GM21360 (cell line): ENCODE measurements around the gene WDR49.

Experiments used
- ATAC-seq: cut with Tn5 transposase; IDR thresholded peaks from one replicate; pipeline ENCODE4 v1.9.1; 2021; ENCODE audit warnings: mild to moderate bottlenecking, moderate library complexity; ENCODE audit not compliant: unreplicated experiment

WDR49 gene

DNA sequence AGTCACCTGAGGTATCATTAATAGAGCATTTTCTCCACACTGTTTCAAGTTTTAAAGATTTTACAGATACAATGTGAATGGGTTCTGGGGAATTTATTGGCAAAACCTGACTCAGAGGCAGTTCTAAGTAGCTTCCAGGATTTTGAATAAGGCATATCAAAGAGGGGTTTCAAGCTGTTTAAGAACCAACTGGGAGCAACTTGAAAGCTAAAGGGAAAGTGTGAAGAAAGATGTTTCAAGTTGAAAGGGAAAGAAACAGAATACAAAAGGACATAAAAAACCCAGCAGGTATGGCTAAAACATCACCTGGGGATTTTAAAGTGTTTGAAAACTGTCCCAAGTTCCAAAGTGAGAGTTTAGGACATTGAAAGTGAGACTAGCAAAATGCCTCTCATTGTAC is 162.1 kb downstream of the WDR49 start:
- ATAC-seq = no peak

DNA sequence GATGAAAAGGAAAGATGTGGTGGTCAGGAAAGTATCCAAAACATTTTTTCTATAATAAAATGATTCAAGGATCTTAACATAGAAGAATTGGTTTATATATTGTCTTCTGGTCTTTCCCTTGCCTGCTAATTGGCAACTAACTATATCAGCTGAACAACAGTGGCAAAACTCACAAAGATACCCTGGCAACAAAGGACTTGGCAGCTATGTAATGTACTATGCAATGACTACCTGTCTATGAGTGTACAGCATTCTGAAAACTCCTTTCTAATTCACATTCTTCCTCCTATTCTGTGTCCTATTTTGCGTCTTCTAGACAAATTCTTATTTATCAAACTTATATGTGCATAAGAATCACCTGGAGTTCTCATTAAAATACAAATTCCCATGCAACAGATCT is 164.2 kb downstream of the WDR49 start:
- ATAC-seq = no peak

DNA sequence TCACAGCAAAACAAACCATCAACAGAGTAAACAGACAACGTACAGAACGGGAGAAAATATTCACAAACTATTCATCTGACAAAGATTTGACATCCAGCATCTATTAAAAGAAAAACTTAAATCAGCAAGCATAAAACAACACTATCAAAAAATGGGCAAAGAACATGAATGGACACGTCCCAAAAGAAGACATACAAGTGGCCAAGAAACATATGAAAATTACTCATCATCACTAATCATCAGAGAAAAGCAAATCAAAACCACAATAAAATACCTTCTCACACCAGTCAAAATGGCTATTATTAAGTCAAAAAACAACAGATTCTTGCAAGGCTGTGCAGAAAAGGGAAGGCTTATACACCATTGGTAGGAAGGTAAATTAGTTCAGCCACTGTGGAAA is 166.2 kb downstream of the WDR49 start:
- no peak for ATAC-seq

DNA sequence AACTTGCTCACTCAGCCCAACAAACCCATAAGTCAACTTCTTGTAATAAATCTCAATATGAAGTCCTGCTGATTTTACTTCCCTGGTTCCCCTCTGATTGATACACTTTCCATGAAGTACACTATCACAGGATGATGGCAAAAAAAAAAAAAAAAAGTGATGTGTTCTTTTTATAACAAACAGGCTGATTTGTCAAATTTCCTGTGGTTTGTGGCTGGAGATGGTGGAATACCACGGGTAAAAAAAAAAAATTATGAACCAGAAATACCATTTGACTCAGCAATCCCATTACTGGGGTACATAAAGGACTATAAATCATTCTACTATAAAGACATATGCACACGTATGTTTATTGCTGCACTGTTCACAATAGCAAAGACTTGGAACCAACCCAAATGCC is 169.2 kb downstream of the WDR49 start:
- no peak for ATAC-seq

DNA sequence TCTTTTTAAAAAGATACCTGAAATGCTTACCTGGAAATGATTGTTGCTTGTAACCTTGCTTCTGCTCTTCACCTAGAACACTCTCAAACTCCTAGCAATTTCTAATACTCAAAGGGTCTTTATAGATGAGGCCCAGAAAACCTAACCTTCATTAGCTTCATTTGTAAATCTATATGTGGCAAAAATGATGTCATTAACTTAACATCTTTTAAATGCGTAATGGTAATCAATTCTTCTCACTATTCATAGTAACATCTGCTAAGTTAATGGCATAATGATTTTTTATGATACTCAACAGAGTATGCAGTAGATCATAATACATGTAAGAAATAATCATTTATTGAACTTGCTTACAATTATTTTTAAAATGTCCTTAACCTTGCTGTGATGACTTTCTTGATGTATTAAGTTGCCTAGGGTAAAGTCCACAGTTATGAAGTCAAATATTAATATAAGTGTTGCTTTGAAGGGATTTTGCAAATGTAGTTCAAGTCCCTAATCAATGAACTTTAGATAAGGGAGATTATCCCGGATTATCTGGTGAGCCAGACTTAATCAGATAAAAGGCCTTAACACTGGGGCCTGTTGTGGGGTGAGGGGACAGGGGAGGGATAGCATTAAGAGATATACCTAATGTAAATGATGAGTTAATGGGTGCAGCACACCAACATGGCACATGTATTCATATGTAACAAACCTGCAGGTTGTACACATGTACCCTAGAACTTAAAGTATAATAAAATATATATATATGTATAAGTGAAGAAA is 169.8 kb downstream of the WDR49 start:
- ATAC-seq = no peak

DNA sequence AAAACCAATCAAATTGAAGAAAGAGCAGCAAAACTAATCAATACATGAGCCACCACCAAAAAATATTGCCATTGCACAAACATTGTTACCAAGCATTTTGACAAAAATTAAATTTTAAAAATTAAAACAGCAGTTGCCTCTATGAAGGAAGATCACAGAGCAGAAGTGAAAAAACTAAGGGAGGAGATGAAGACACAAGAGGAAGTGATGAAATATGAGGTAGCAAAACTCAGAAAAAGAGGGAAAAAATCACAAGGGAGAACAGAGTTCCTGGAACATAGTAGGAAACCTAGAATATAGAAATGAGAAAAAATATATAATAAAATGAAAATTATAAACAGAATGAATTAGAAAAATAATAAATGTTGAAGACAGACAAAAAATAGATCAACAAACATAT is 172.6 kb downstream of the WDR49 start:
- no peak for ATAC-seq

DNA sequence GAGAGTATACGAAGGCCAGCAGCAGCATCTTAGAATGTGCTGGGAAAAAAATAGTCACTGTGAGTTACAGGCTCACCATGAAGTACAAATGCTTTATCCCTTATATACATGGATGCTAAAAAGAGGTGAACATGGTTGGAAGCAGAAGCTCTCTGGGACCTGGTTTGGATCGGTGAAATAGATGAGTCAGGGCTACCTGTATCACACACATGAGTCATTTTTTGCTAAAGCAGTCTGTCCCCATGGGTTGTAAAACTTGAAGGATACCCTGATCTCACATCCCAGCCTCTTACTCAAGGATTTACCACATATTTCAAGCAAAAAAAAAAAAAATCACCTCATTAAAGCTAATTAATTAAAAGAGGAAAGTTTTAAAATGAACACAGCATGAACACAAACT is 173.0 kb downstream of the WDR49 start:
- no peak for ATAC-seq

DNA sequence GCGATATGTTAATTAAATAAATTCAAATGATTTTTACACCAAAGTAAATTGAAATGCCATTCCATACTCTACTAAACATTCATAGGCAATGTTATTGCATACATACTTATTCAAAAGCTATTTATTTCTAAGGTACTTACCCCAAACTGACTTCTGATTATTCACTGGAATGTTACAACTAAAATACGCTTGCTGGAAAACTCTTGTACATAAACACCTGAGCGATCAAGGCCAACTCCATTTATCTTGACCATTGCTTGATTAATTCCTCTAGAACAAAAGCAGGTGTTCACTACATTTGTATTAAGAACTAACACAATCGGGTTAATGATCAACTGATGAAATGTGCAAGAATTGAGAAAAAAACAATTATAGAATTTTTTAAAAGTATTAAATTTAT is 179.9 kb downstream of the WDR49 start, which contains the start of gene SERPINI2:
Gene SERPINI2 (minus strand): TSS at position 180 of the 400 bp plus-strand sequence. CDS start 2,208 bp downstream, outside the sequence.
- no peak for ATAC-seq

DNA sequence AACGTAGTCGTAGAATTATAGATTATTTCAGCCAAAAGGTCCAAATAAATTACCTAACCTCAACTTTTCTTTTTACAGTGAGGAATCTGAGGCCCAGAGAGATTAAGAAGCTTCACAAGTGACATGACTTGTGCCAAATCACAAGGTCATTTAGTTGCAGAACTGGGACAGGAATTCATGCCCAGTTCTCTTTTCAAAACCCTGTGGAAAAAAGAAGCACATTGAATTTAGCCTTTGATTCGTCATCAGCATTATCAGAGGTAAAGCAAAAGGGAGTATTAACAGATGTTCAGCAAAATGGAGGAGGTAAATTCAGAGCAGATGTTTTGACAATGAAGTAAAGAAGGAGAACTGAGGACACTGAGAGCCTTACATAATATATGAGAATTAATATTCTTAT is 184.4 kb downstream of the WDR49 start:
- no peak for ATAC-seq

DNA sequence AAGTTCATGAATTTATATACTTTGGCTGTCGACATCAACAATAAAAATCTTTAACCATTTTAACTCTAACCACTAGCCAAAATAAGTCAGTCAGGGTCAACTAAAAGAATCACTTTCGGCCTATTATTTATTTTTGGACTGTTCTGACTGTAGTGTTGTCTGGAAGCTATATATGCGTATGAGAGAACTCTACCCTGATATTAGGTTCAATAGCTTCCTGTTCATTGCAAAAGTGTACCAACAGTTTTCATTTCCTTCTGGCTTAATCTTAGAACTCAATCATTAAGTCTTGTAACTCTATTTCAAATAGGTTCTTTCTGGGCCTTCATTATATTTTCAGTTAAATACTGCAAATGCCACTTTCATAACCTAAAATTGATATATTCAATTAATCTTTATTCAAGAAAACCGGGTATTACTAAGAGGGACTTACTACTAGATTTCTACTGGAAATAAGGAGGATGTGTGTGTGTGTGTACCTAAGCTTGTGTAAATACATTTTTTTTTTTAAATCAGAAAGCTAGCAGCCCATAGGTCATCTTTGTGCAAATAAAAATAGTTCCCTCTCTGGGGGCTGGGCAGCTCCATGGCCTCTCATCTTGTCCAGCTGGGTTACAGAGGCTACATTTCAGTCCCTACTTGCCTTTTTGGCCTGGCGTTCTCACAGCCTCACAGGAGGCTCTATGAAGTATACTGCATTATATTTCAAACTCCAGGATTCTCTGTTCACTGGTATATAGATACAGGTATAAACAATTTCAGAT is 185.7 kb downstream of the WDR49 start:
- ATAC-seq = no peak

DNA sequence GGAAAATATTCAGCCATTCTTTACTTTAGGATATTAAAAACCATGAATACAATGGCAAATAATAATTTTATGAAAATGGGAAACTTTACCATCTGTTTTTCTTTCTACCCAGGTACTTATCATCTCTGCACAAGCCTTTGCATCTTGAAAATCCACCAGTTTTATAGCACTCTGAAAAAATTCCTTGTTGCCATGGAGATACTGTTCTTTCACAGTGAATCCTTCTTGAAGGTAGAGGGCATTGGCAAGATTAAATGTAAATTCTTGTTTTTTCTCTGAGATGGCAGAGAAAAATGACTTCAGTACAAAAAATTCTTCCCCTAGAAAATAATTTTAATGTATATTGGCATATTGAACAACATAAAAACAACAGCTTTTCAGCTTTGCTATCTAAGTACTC is 186.8 kb downstream of the WDR49 start:
- ATAC-seq = no peak

DNA sequence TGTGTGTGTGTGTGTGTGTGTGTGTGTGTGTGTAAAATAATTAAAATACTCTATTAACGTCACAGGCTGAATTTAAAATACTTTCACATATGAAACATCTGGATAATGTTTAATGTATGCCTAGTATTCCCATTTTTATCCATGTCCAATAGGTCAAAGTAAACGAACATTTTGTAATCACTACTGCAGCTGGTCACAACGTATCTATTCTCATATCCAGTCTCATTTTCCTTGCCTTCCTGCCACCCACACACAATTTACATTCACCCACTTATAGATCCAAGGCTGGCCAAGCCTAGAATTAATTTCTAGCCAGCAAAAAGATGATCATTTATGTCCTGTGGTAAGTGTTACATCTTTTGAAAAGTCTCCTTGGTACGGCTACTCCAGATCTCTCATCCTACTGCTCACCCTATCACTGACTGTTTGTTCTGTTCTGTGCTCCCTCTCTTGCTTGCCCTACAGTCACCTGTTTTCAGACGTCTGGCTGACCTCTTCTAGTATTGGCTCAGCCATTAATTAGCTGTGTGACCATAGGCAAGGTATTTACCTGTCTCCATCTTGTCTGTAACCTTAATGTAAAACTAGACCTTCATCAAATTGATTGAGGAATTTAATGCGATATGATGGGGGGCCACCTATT is 197.5 kb downstream of the WDR49 start:
- no peak for ATAC-seq

DNA sequence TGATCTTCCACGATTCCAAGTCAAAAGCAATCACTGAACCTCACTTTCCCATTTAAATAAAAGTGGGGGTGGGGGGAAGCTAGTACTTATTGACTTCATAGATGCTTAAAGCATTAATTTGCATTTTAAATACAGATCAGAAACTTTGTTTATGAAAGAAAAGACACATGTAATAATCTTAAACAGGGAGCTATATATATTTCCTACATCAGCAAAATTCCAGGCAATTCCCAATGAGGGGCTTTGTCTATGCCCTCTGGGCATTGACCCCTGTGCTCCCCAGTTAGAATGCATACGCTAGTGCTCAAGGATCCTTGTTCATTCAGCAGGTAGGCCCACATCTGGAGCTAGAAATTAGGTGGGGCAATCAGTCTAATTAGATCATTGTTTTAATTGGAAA is 199.9 kb downstream of the WDR49 start:
- no peak for ATAC-seq

DNA sequence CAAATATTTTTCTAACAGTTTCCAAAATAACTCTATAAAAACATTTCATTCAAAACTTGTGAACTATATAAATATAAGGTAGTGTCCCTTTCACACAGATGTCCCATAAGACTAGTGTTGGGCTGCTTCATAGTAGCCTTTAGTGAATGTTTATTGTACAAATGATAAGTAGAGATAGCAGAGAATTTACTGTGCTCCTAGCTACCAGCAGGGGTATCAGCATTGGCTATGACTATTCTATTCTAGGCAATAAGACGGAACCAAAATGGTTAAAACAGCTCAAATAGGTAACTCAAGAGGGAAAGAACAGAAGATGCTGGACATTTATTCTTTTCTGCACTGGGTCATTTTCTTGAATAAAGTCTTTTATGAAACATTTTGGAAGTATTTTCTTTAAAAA is 202.5 kb downstream of the WDR49 start:
- ATAC-seq = no peak

DNA sequence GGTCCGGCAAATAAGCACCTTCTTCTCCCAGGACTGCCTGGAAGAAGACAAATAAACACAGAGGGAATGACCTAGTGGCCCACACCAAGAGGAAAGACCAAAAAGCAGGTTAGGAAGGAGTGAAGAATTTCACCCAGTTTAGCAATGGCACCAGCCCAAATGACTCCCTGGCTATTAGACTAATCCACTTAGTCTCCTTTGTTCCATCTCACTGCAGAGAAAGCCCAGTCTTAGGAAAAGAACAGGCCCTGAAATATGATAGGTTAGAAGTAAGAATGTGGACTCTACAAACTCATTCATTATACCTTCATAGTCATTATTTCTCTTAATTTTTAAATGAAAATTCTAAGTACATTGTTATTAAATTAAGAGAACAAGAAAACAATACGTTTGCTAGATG is 203.1 kb downstream of the WDR49 start:
- no peak for ATAC-seq

DNA sequence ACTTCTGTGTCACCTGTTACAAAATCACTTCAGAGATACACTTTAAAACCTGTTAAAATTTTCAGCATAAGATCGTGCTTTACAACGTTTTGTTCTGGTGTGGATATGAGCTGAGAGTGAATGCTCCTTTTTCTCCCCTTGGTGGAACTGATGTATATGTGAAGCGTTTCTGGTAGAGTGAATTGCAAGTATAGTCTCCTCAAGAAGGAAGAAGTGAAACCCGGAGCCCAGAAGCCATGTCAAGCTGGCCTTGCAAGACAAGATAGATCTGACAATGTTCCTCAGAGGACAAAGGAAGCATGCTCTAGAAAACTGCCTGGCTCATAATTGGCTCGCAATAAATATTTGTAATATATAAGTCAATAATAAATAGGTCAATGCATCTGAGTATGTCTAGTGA is 203.5 kb downstream of the WDR49 start:
- ATAC-seq = peak; percentile 79

DNA sequence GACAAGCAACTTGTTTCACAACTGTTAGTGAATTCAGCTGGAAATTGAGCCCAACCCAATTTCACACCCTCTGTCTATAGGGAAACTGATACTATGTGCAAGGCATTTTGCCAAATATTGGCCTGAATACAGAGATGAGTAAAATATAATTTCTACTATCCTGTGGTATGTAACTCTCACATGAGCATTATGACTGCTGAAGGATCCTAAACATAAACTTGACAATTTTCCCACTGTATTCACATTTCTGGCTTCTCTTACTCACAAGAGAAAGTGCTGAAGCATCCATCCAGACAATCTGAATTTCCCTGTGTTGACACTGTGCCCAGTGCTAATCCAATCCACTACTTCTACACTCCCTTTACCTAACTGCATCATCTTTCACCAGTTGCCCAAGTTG is 208.3 kb downstream of the WDR49 start:
- no peak for ATAC-seq

DNA sequence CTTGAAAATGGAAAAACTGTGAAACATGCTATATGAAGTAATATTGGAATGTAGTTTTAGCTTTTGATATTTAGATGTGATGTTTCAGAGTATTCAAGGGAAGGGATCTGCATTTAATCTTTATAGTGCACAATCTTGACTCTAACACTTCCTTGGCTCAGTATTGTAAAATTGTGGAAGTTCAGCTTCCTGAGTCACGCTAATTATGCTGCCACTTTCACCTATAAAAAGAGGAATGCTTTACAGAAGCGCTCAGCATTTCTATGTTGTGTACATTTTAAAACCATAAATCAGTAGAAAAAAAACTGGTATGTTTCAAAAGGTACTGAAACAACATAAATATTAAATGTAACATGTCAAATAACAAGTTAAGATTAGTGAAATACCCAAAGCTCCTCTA is 212.5 kb downstream of the WDR49 start:
- no peak for ATAC-seq

DNA sequence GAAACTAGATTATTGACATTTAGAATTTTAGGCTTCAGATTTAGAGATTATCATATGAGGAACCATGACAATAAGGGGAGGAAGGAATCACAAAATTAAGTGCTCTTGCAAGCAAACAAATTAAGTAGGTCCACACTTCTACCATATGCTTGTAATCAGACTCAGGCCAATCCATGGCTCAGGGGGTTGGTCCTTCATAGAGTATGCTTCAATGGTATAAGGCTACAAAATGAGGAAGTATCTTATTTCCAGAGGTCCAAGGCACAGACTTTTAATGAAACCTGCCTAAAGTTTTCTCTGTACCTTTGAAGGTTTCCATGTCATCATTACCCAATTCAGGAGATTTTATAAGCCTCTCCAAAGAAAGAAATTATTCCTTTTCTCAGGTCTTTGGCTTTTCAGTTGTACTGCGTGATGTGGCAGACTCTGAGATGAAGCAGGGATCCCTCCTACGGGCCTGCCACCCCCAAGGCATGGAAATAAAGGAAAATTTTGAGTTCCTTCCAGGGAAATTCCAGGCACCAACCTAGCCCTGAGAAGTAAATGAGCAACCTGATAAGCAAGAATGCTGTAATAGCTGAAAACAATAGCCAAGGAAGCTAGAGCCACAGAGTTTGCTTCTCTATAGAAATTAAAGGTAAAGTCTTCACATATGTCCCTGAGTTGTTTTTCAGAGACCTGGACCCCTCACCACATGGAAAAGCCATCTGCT is 216.2 kb downstream of the WDR49 start:
- no peak for ATAC-seq
